WTC11 (cell line): Measurements from ENCODE around the gene ATP11A.

Experiments used
- ATF1 ChIP-seq: sonication (generic); formaldehyde crosslinking; IDR thresholded peaks from 2 replicates; pipeline ENCODE4 v1.8.1; 2023; ENCODE audit warnings: mild to moderate bottlenecking, moderate library complexity, missing genetic modification reagents
- CTCF ChIP-seq: fragments of 200-600 bp; IDR thresholded peaks from 2 replicates; pipeline ENCODE4 v1.8.0; 2022; ENCODE audit warnings: antibody characterized with exemption
- E2F1 ChIP-seq: sonication (generic); formaldehyde crosslinking; IDR thresholded peaks from 2 replicates; pipeline ENCODE4 v1.8.0; 2022; ENCODE audit warnings: mild to moderate bottlenecking, missing genetic modification reagents
- ETV6 ChIP-seq: sonication (generic); formaldehyde crosslinking; IDR thresholded peaks from 2 replicates; pipeline ENCODE4 v1.8.1; 2022; ENCODE audit warnings: mild to moderate bottlenecking, missing genetic modification reagents
- JUN ChIP-seq: sonication (generic); formaldehyde crosslinking; IDR thresholded peaks from 2 replicates; pipeline ENCODE4 v1.8.0; 2023; ENCODE audit warnings: mild to moderate bottlenecking, missing genetic modification reagents
- MXD4 ChIP-seq: fragments of 250-450 bp; sonication (Bioruptor Pico); IDR thresholded peaks from 2 replicates; pipeline ENCODE4 v1.8.0; 2021; ENCODE audit warnings: mild to moderate bottlenecking, moderate library complexity, borderline replicate concordance
- NR1H2 ChIP-seq: sonication (generic); formaldehyde crosslinking; IDR thresholded peaks from 2 replicates; pipeline ENCODE4 v1.9.0; 2021; ENCODE audit warnings: mild to moderate bottlenecking, moderate library complexity, missing genetic modification reagents
- NR2C2 ChIP-seq: sonication (generic); formaldehyde crosslinking; IDR thresholded peaks from 2 replicates; pipeline ENCODE4 v1.8.0; 2022; ENCODE audit warnings: mild to moderate bottlenecking, missing genetic modification reagents
- TF ChIP-seq, protein P1 (sequence below): sonication (generic); formaldehyde crosslinking; IDR thresholded peaks from 2 replicates; pipeline ENCODE4 v1.8.1; 2022; ENCODE audit warnings: mild to moderate bottlenecking, missing genetic modification reagents, moderate library complexity, borderline replicate concordance
- TF ChIP-seq, protein P2 (sequence below): sonication (generic); formaldehyde crosslinking; IDR thresholded peaks from 2 replicates; pipeline ENCODE4 v1.8.1; 2023; ENCODE audit warnings: mild to moderate bottlenecking, missing genetic modification reagents, moderate library complexity

DNA sequence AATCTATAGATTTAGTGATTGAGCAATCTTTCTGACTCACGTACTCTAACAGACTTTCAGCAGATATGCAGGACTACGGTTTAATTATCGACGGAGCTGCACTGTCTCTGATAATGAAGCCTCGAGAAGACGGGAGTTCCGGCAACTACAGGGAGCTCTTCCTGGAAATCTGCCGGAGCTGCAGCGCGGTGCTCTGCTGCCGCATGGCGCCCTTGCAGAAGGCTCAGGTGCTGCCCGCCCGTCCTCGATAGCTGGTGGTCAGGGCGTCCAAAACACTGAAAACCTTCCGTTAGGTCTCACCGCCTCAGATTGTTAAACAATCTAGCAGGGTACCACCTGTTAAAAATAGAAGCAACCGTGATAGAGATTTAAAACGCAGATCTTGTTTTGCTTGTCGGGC, 166.0 kb downstream of the ATP11A start:
- TF ChIP-seq, protein P1, sequence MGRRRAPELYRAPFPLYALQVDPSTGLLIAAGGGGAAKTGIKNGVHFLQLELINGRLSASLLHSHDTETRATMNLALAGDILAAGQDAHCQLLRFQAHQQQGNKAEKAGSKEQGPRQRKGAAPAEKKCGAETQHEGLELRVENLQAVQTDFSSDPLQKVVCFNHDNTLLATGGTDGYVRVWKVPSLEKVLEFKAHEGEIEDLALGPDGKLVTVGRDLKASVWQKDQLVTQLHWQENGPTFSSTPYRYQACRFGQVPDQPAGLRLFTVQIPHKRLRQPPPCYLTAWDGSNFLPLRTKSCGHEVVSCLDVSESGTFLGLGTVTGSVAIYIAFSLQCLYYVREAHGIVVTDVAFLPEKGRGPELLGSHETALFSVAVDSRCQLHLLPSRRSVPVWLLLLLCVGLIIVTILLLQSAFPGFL (CRISPR knock-in tag) = no peak
- TF ChIP-seq JUN (no peak), CTCF (no peak), ETV6 (no peak), ATF1 (CRISPR knock-in tag) (no peak), E2F1 (no peak), NR2C2 (CRISPR knock-in tag) (no peak), NR1H2 (CRISPR knock-in tag) (no peak), MXD4 (CRISPR knock-in tag) (no peak)
- TF ChIP-seq, protein P2, sequence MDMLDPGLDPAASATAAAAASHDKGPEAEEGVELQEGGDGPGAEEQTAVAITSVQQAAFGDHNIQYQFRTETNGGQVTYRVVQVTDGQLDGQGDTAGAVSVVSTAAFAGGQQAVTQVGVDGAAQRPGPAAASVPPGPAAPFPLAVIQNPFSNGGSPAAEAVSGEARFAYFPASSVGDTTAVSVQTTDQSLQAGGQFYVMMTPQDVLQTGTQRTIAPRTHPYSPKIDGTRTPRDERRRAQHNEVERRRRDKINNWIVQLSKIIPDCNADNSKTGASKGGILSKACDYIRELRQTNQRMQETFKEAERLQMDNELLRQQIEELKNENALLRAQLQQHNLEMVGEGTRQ (CRISPR knock-in tag) = no peak
